MM.1S (cell line): ENCODE data around the gene FUT3.
A peak's percentile ranks its signal among the peaks of the same experiment; 100 is the strongest.

Source experiments
- DNase-seq: peaks from one replicate; pipeline ENCODE4 v3.0.0-alpha.2; 2015
- H2AFZ ChIP-seq: fragments of 300-600 bp; sonication (generic); 2 replicates; pipeline ENCODE4 v1.6.0; 2016; ENCODE audit warnings: antibody characterized with exemption, low read length
- H3F3A ChIP-seq: fragments of 300-600 bp; sonication (generic); 2 replicates; pipeline ENCODE4 v1.6.1; 2016; ENCODE audit warnings: mild to moderate bottlenecking, antibody characterized with exemption, low read length, moderate library complexity, mixed read lengths; ENCODE audit not compliant: insufficient read depth
- H3K27ac ChIP-seq: fragments of 300-600 bp; sonication (generic); 2 replicates; pipeline ENCODE4 v1.5.1; 2016; ENCODE audit warnings: mild to moderate bottlenecking, low read length
- H3K27me3 ChIP-seq: fragments of 300-600 bp; sonication (generic); replicated peaks from 2 replicates; pipeline ENCODE4 v1.6.0; 2016; ENCODE audit warnings: low read length; ENCODE audit not compliant: insufficient read depth
- H3K36me3 ChIP-seq: fragments of 300-600 bp; sonication (generic); replicated peaks from 2 replicates; pipeline ENCODE4 v1.6.1; 2016; ENCODE audit warnings: mild to moderate bottlenecking, low read length, mixed read lengths; ENCODE audit not compliant: insufficient read depth
- H3K4me1 ChIP-seq: fragments of 300-600 bp; sonication (generic); 2 replicates; pipeline ENCODE4 v1.6.1; 2016; ENCODE audit warnings: low read length, mixed read lengths
- H3K4me2 ChIP-seq: fragments of 300-600 bp; sonication (generic); 2 replicates; pipeline ENCODE4 v1.6.0; 2016; ENCODE audit warnings: low read depth, low read length
- H3K4me3 ChIP-seq: fragments of 300-600 bp; sonication (generic); 2 replicates; pipeline ENCODE4 v1.5.1; 2016; ENCODE audit warnings: low read length, mixed read lengths
- H3K79me2 ChIP-seq: fragments of 300-600 bp; sonication (generic); 2 replicates; pipeline ENCODE4 v1.6.1; 2016; ENCODE audit warnings: mixed run types, low read length, mixed read lengths
- H3K9ac ChIP-seq: fragments of 300-600 bp; sonication (generic); 2 replicates; pipeline ENCODE4 v1.6.1; 2016; ENCODE audit warnings: low read length, mixed read lengths
- H3K9me2 ChIP-seq: fragments of 300-600 bp; sonication (generic); replicated peaks from 2 replicates; pipeline ENCODE4 v1.6.1; 2016; ENCODE audit warnings: mild to moderate bottlenecking, low read length, mixed read lengths; ENCODE audit not compliant: insufficient read depth
- H3K9me3 ChIP-seq: fragments of 300-600 bp; sonication (generic); replicated peaks from 2 replicates; pipeline ENCODE4 v1.6.1; 2016; ENCODE audit warnings: mild to moderate bottlenecking, low read length, mixed read lengths; ENCODE audit not compliant: insufficient read depth
- H4K20me1 ChIP-seq: fragments of 300-600 bp; sonication (generic); 2 replicates; pipeline ENCODE4 v1.6.1; 2016; ENCODE audit warnings: mild to moderate bottlenecking, low read length, moderate library complexity, mixed read lengths; ENCODE audit not compliant: insufficient read depth
- CTCF ChIP-seq: fragments of 300-600 bp; sonication (generic); IDR thresholded peaks from 2 replicates; pipeline ENCODE4 v1.5.1; 2016; ENCODE audit warnings: antibody characterized with exemption, low read length, mixed read lengths
- EZH2 ChIP-seq: fragments of 300-600 bp; sonication (generic); optimal IDR thresholded peaks from 2 replicates; pipeline ENCODE3; 2017; ENCODE audit warnings: low read depth, mild to moderate bottlenecking, antibody characterized with exemption, low read length, mixed read lengths
- EZH2phosphoT487 ChIP-seq: fragments of 300-600 bp; sonication (generic); IDR thresholded peaks from 2 replicates; pipeline ENCODE4 v1.6.1; 2018; ENCODE audit warnings: antibody characterized with exemption, low read length

Gene FUT3

DNA sequence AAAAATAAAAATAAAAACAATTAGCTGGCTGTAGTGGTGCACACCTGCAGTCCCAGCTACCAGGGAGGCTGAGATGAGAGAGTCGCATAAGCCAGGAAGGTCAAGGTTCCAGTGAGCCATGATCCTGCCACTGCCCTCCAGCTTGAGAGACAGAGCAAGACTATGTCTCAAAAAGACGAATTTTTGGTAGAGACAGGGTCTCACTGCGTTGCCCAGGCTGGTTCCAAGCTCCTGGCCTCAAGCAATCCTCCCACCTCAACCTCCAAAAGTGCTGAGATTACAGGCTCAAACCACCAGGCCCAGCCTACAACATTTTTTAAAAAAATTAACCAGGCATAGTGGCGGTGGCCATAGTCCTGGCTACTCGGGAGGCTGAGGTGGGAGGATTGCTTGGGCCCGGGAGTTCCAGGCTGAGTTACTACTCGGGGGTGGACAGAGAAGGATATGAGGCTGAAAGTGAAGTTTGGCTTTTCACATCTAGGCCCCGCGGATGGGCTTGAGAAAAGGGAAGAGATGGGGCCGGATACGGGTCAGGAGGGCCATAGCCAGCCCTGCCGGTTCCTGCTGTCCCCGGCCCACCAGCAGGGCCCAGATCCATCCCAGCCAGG is 42.2 kb upstream of the FUT3 start:
- no peak overlapping the region for H3K4me2 ChIP-seq
- H3K27me3 ChIP-seq = peaks cover 15% of the 10 kb centered on the region
- peaks cover 13% of the 10 kb centered on the region for H4K20me1 ChIP-seq
- H3K9ac ChIP-seq = no peak overlapping the region
- H3K9me2 ChIP-seq = no peaks in the 10 kb centered on the region
- H3K27ac ChIP-seq = no peak overlapping the region
- no peak for DNase-seq
- H3K79me2 ChIP-seq = peaks cover 18% of the 10 kb centered on the region
- H2AFZ ChIP-seq = no peak overlapping the region
- no peaks in the 10 kb centered on the region for H3F3A ChIP-seq
- H3K9me3 ChIP-seq = no peaks in the 10 kb centered on the region
- no peak overlapping the region for H3K4me3 ChIP-seq
- TF ChIP-seq EZH2phosphoT487 (no peak), EZH2 (no peak), CTCF (no peak)
- H3K36me3 ChIP-seq = no peaks in the 10 kb centered on the region
- no peaks in the 10 kb centered on the region for H3K4me1 ChIP-seq

- no peak overlapping the region for H3K4me2 ChIP-seq
- H3K36me3 ChIP-seq = no peaks in the 10 kb centered on the region
- H3K9me3 ChIP-seq = no peaks in the 10 kb centered on the region
- peaks cover 20% of the 10 kb centered on the region for H3K27me3 ChIP-seq
- TF ChIP-seq EZH2 = no peak
- TF ChIP-seq EZH2phosphoT487 = no peak
- TF ChIP-seq CTCF = no peak
- no peak overlapping the region for H2AFZ ChIP-seq
- no peak overlapping the region for H3K27ac ChIP-seq
- no peak overlapping the region for H3K4me3 ChIP-seq
- H3K4me1 ChIP-seq = no peaks in the 10 kb centered on the region
- H3F3A ChIP-seq = no peaks in the 10 kb centered on the region
- H3K79me2 ChIP-seq = peaks cover 12% of the 10 kb centered on the region
- peaks cover 7% of the 10 kb centered on the region; the same call in 1 of the 2 replicates for H4K20me1 ChIP-seq
- DNase-seq = no peak
- H3K9ac ChIP-seq = no peak overlapping the region
- H3K9me2 ChIP-seq = no peaks in the 10 kb centered on the region
These were observed 41.6 kb upstream of the FUT3 start for GRCh38 chr19:5892772-5893275.

GRCh38 chr19:5891938-5892771 is 40.9 kb upstream of the FUT3 start:
- H3K4me3 ChIP-seq = no peak overlapping the region
- no peak overlapping the region for H3K4me2 ChIP-seq
- no peaks in the 10 kb centered on the region for H3K4me1 ChIP-seq
- H3K27ac ChIP-seq = no peak overlapping the region
- TF ChIP-seq CTCF = peak; percentile 54
- TF ChIP-seq EZH2phosphoT487 = no peak
- no peak for TF ChIP-seq EZH2
- H3K9me2 ChIP-seq = no peaks in the 10 kb centered on the region
- no peaks in the 10 kb centered on the region for H3K9me3 ChIP-seq
- 0 out of 2 replicates have a peak, but pooled peaks cover 2% of the 10 kb centered on the region for H4K20me1 ChIP-seq
- peaks cover 6% of the 10 kb centered on the region for H3K79me2 ChIP-seq
- H2AFZ ChIP-seq = no peak overlapping the region
- no peak overlapping the region for H3K9ac ChIP-seq
- no peaks in the 10 kb centered on the region for H3F3A ChIP-seq
- H3K36me3 ChIP-seq = no peaks in the 10 kb centered on the region
- peaks cover 24% of the 10 kb centered on the region for H3K27me3 ChIP-seq
- DNase-seq = no peak
